Hepatocyte (in vitro differentiated cells): ENCODE results near the gene SLC30A7.

Experiments used
- EZH2 ChIP-seq: fragments of 200-600 bp; sonication (generic); IDR thresholded peaks from 2 replicates; pipeline ENCODE4 v1.6.1; 2016; ENCODE audit warnings: antibody characterized with exemption, mild to moderate bottlenecking, borderline replicate concordance
- EZH2phosphoT487 ChIP-seq: fragments of 200-600 bp; sonication (generic); IDR thresholded peaks from one replicate; pipeline ENCODE4 v1.6.1; 2018; ENCODE audit warnings: antibody characterized with exemption, mild to moderate bottlenecking, low read depth, moderate library complexity; ENCODE audit not compliant: unreplicated experiment, severe bottlenecking
- TF ChIP-seq, protein P1 (sequence below): fragments of 200-600 bp; sonication (generic); IDR thresholded peaks from 2 replicates; pipeline ENCODE4 v1.5.1; 2016; ENCODE audit warnings: antibody characterized with exemption, mild to moderate bottlenecking; ENCODE audit not compliant: poor library complexity

GRCh38 chr1:100976936-100977335 lies 81.0 kb downstream of the SLC30A7 start:
- TF ChIP-seq, protein P1, sequence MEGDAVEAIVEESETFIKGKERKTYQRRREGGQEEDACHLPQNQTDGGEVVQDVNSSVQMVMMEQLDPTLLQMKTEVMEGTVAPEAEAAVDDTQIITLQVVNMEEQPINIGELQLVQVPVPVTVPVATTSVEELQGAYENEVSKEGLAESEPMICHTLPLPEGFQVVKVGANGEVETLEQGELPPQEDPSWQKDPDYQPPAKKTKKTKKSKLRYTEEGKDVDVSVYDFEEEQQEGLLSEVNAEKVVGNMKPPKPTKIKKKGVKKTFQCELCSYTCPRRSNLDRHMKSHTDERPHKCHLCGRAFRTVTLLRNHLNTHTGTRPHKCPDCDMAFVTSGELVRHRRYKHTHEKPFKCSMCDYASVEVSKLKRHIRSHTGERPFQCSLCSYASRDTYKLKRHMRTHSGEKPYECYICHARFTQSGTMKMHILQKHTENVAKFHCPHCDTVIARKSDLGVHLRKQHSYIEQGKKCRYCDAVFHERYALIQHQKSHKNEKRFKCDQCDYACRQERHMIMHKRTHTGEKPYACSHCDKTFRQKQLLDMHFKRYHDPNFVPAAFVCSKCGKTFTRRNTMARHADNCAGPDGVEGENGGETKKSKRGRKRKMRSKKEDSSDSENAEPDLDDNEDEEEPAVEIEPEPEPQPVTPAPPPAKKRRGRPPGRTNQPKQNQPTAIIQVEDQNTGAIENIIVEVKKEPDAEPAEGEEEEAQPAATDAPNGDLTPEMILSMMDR, result no peak
- TF ChIP-seq EZH2 (no peak), EZH2phosphoT487 (no peak)
